Spleen (tissue), 7 donors: ENCODE data around the gene CDK18.

ENCODE experiments used
- POLR2A ChIP-seq, 3 donors: fragments of 450-650 bp; IDR thresholded peaks; one replicate each; pipeline ENCODE4 v1.5.1; 2017; ENCODE audit warnings: antibody characterized with exemption in 3 of 3, mild to moderate bottlenecking in 1 of 3
- TF ChIP-seq, protein P1 (sequence below), 11 experiments: fragments of 200-600 bp in 7 of 11; fragments of 450-650 bp in 4 of 11; sonication (generic) in 4 of 11; IDR thresholded peaks in 8 of 11; conservative IDR thresholded peaks in 3 of 11; 1 replicate in 7 of 11; 2 replicates in 4 of 11; pipeline versions ENCODE4 v1.4.0 to v1.8.0; 2016 to 2021; ENCODE audit warnings: antibody characterized with exemption in 11 of 11, inconsistent platforms in 4 of 11, mild to moderate bottlenecking in 1 of 11
- donor health status: DM: no; HTN: no; CAD: no; lungs with moderate emphysema.
- donor health status: DM: no; HTN: no; CAD: no.
- donor health status: DM: no; HTN: no; CAD: no.

DNA sequence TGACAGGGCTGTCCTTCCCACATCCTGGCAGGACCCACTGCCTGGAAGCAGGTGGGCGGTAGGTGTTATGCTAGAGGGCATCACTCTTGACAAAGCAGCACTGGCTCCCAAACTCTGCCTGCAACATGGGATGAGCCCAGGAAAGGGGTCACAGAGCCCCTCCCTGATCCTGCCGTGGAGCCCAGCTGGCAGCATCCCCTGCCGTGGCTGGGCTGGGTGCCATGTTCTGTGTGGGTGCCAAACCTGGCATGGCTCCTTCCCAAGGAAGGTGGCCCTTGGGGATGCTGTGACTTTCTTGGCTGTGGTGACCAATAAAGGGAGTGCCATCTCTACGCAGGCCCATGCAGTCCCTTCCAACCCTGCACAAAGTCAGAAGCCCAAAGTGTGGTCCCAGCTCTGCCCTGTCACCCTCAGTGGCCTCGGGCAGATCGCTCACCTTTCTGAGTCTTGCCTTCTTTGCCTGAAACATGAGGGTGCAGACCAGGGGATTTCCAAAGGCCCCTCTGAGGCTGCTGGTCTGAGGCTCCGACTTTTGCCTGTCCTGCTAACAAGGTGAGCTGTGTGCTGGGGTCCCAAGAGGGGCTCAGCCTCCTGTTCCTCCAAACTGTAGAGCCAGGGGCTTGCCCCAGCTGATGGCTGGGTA lies 6.0 kb downstream of the CDK18 start:
- TF ChIP-seq, protein P1, sequence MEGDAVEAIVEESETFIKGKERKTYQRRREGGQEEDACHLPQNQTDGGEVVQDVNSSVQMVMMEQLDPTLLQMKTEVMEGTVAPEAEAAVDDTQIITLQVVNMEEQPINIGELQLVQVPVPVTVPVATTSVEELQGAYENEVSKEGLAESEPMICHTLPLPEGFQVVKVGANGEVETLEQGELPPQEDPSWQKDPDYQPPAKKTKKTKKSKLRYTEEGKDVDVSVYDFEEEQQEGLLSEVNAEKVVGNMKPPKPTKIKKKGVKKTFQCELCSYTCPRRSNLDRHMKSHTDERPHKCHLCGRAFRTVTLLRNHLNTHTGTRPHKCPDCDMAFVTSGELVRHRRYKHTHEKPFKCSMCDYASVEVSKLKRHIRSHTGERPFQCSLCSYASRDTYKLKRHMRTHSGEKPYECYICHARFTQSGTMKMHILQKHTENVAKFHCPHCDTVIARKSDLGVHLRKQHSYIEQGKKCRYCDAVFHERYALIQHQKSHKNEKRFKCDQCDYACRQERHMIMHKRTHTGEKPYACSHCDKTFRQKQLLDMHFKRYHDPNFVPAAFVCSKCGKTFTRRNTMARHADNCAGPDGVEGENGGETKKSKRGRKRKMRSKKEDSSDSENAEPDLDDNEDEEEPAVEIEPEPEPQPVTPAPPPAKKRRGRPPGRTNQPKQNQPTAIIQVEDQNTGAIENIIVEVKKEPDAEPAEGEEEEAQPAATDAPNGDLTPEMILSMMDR (IDR thresholded peaks at IDR 0.05 in 8 of 11, conservative IDR thresholded peaks at IDR 0.05 in 3 of 11) = no peak
- no peak for TF ChIP-seq POLR2A (IDR thresholded peaks at IDR 0.05)
